KMS-11 (cell line): ENCODE measurements around the gene HNRNPAB.
A peak's percentile ranks its signal among the peaks of the same experiment; 100 is the strongest.

Experiments
- H2AFZ ChIP-seq: fragments of 200-600 bp; sonication (generic); 2 replicates; pipeline ENCODE4 v1.6.1; 2016; ENCODE audit warnings: antibody characterized with exemption, mixed run types, low read depth
- H3K27ac ChIP-seq: fragments of 200-600 bp; sonication (generic); 2 replicates; pipeline ENCODE4 v1.6.1; 2016; ENCODE audit warnings: mild to moderate bottlenecking, mixed run types
- H3K27me3 ChIP-seq: fragments of 200-600 bp; sonication (generic); 2 replicates; pipeline ENCODE4 v1.6.1; 2017; ENCODE audit warnings: mild to moderate bottlenecking, low read depth, mixed run types, moderate library complexity; ENCODE audit not compliant: insufficient read depth
- H3K36me3 ChIP-seq: fragments of 200-600 bp; sonication (generic); 2 replicates; pipeline ENCODE4 v1.6.1; 2017; ENCODE audit warnings: mild to moderate bottlenecking, mixed run types; ENCODE audit not compliant: insufficient read depth
- H3K4me1 ChIP-seq: fragments of 200-600 bp; sonication (generic); 2 replicates; pipeline ENCODE4 v1.6.1; 2016; ENCODE audit warnings: mild to moderate bottlenecking, low read depth, mixed run types; ENCODE audit not compliant: poor library complexity, severe bottlenecking
- H3K4me2 ChIP-seq: fragments of 200-600 bp; sonication (generic); 2 replicates; pipeline ENCODE4 v1.7.0; 2016; ENCODE audit warnings: mild to moderate bottlenecking, mixed run types
- H3K4me3 ChIP-seq: fragments of 200-600 bp; sonication (generic); IDR thresholded peaks from 2 replicates; pipeline ENCODE4 v1.6.1; 2017; ENCODE audit warnings: low read depth, low read length, mixed read lengths; ENCODE audit not compliant: insufficient read depth
- H3K79me2 ChIP-seq: fragments of 200-600 bp; sonication (generic); 2 replicates; pipeline ENCODE4 v1.6.1; 2016; ENCODE audit warnings: low read depth, mixed run types; ENCODE audit not compliant: insufficient read depth
- H3K9ac ChIP-seq: fragments of 200-600 bp; sonication (generic); 2 replicates; pipeline ENCODE4 v1.6.1; 2016; ENCODE audit warnings: mild to moderate bottlenecking, mixed run types
- H4K20me1 ChIP-seq: fragments of 200-600 bp; sonication (generic); 2 replicates; pipeline ENCODE4 v1.6.1; 2016; ENCODE audit warnings: mild to moderate bottlenecking, mixed run types; ENCODE audit not compliant: insufficient read depth
- CTCF ChIP-seq: fragments of 200-600 bp; sonication (generic); conservative IDR thresholded peaks from 2 replicates; pipeline ENCODE4 v1.6.1; 2017; ENCODE audit warnings: low read depth, mild to moderate bottlenecking, antibody characterized with exemption, low read length, moderate library complexity, mixed read lengths

HNRNPAB gene

DNA sequence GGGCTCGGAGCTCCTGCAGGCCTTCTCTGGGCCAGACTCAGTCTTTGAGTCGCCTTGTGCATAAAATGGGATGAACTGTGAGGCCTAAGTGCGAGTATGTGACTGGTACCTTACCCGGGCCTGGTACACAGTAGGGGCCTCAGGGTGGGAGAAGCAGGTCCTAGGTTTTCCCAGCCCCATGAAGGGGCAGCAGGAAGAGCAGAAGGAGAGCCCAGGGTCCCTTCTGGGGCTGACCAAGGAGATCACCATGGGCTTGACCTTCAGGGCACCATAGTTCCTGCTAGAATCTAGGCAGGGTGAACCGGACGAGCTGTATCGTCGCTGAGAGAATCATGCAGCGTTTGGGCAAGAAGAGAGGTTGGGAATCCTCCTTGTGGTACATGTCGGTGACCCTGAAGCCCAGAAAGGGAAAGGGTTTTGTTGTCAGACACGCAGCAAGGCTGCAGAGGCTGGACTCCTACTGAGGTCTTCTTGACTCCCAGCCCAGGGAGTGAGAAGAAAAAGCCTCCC, 28.6 kb downstream of the HNRNPAB start:
- H3K4me1 ChIP-seq, result peaks cover 6% of the 10 kb centered on the region

DNA sequence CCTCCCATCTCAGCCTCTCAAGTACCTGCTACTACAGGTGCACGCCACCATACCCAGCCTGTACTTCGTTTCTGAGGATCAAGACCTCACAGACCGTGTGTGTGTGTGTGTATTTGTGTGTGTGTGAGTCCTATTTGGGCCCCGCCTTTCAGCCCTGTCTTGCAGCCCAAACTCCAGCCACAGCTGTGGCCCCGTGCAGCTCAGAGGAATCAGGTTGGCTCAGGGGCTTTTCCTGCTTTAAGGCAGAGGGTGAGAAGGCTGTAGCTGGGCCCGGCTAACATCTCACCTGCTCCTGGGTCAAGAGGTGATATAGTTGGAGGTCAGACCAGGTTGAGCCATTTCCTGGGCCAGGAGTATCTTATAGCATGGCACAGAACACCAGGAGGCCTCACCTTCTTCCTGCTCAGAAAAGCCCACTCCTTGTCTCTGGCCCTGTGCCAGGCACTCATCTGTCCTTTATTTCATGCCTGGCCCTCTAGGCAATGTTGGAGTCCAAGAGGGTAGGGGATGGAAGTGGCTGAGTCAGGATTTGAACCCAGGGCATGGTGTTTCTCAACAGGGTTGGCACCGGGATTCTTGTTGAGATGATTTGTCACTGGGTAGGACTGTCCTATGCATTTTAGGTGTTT, 29.9 kb downstream of the HNRNPAB start:
- no peaks in the 10 kb centered on the region for H3K36me3 ChIP-seq
- H3K4me2 ChIP-seq, result no peak overlapping the region
- no peaks in the 10 kb centered on the region for H4K20me1 ChIP-seq
- no peak overlapping the region for H3K27ac ChIP-seq
- no peaks in the 10 kb centered on the region for H3K27me3 ChIP-seq
- TF ChIP-seq CTCF, result no peak
- H3K4me1 ChIP-seq, result peaks cover 6% of the 10 kb centered on the region
- H3K79me2 ChIP-seq, result peaks cover 18% of the 10 kb centered on the region; the same call in 1 of the 2 replicates
- no peak overlapping the region for H3K4me3 ChIP-seq
- no peak overlapping the region for H2AFZ ChIP-seq
- no peak overlapping the region for H3K9ac ChIP-seq

More for the DNA sequence above, 28.6 kb downstream of the HNRNPAB start:
- no peak overlapping the region for H3K4me3 ChIP-seq
- TF ChIP-seq CTCF, result no peak
- H2AFZ ChIP-seq, result peak overlapping the region; percentile 64
- no peaks in the 10 kb centered on the region for H3K27me3 ChIP-seq
- no peak overlapping the region for H3K4me2 ChIP-seq
- H3K36me3 ChIP-seq, result no peaks in the 10 kb centered on the region
- no peaks in the 10 kb centered on the region for H4K20me1 ChIP-seq
- H3K9ac ChIP-seq, result peak overlapping the region; percentile 71; the same call in 1 of the 2 replicates
- peaks cover 18% of the 10 kb centered on the region; the same call in 1 of the 2 replicates for H3K79me2 ChIP-seq
- peak overlapping the region; percentile 48 for H3K27ac ChIP-seq

- Histone ChIP-seq H3K4me2 (no peak overlapping the region), H3K9ac (no peak overlapping the region), H3K27me3 (no peaks in the 10 kb centered on the region), H3K36me3 (no peaks in the 10 kb centered on the region), H2AFZ (no peak overlapping the region), H3K4me1 (peaks cover 6% of the 10 kb centered on the region), H4K20me1 (no peaks in the 10 kb centered on the region), H3K4me3 (no peak overlapping the region), H3K79me2 (peaks cover 16% of the 10 kb centered on the region; the same call in 1 of the 2 replicates), H3K27ac (no peak overlapping the region)
- TF ChIP-seq CTCF, result peak; percentile 40; the same call in 1 of the 2 replicates
These were observed 30.6 kb downstream of the HNRNPAB start for GRCh38 chr5:178234750-178235587.

DNA sequence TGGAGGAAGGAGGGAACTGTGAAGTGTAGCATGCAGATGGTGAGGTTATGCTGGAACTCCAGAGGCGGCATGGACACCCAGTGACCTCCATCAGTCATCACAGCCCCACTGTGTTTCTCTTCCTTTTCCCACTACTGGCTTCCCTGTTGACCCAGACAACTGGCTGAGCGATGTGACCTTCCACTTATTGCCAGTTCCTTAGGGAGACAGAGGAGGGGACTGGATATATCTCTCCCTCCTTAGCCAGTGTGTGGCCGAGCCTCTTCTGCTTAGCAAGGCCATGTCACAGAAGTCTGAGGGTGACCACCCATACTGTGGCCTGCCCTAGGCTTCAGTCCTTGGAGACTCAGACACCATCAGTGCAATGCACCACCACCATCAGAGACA, 31.2 kb downstream of the HNRNPAB start:
- peaks cover 10% of the 10 kb centered on the region; the same call in 1 of the 2 replicates for H3K79me2 ChIP-seq
- TF ChIP-seq CTCF, result no peak
- peaks cover 3% of the 10 kb centered on the region for H3K4me1 ChIP-seq
- no peak overlapping the region for H3K9ac ChIP-seq
- no peak overlapping the region for H3K4me3 ChIP-seq
- no peaks in the 10 kb centered on the region for H3K27me3 ChIP-seq
- H2AFZ ChIP-seq, result no peak overlapping the region
- H3K4me2 ChIP-seq, result no peak overlapping the region
- no peak overlapping the region for H3K27ac ChIP-seq
- H4K20me1 ChIP-seq, result no peaks in the 10 kb centered on the region
- no peaks in the 10 kb centered on the region for H3K36me3 ChIP-seq
